Chondrocyte (in vitro differentiated cells): ENCODE measurements around the gene CLDN2. TPM values are rescaled to one million over a fixed set of nuclear protein-coding genes. Genes with fewer than 3 reads are reported as not detected.

Source experiments
- DNase-seq: peaks from one replicate; pipeline ENCODE4 v3.0.0; 2021; ENCODE audit warnings: mixed read lengths, low spot score
- H3K27ac Mint-ChIP-seq: one replicate; pipeline ENCODE4 v1.8.0; 2021; ENCODE audit warnings: mild to moderate bottlenecking, moderate library complexity, mixed read lengths; ENCODE audit not compliant: unreplicated experiment
- H3K27me3 Mint-ChIP-seq: 2 replicates; pipeline ENCODE4 v1.8.0; 2021; ENCODE audit warnings: low read depth, mixed read lengths
- H3K36me3 Mint-ChIP-seq: 2 replicates; pipeline ENCODE4 v1.8.0; 2021; ENCODE audit warnings: low read depth, mixed read lengths
- H3K4me1 Mint-ChIP-seq: 2 replicates; pipeline ENCODE4 v1.8.0; 2021; ENCODE audit warnings: low read depth, mild to moderate bottlenecking, mixed read lengths
- H3K4me3 Mint-ChIP-seq: one replicate; pipeline ENCODE4 v1.8.0; 2021; ENCODE audit warnings: mild to moderate bottlenecking, moderate library complexity, mixed read lengths; ENCODE audit not compliant: unreplicated experiment
- H3K9me3 Mint-ChIP-seq: 2 replicates; pipeline ENCODE4 v1.8.0; 2021; ENCODE audit warnings: low read depth, mixed read lengths
- total RNA-seq: library from RNA; stranded (reverse); gene quantifications from 3 replicates; pipeline ENCODE4 v1.2.1, GENCODE V29; 2021
- TF ChIP-seq, protein P1 (sequence below): fragments of 200-600 bp; sonication (generic); IDR thresholded peaks from 2 replicates; pipeline ENCODE4 v1.5.0; 2021; ENCODE audit warnings: antibody characterized with exemption, mild to moderate bottlenecking, moderate library complexity

Gene CLDN2
- total RNA-seq, 1 donor from 2014 or later: 0.07 TPM

- peaks cover 6% of the 10 kb centered on the region for H3K4me1 Mint-ChIP-seq
- TF ChIP-seq, protein P1, sequence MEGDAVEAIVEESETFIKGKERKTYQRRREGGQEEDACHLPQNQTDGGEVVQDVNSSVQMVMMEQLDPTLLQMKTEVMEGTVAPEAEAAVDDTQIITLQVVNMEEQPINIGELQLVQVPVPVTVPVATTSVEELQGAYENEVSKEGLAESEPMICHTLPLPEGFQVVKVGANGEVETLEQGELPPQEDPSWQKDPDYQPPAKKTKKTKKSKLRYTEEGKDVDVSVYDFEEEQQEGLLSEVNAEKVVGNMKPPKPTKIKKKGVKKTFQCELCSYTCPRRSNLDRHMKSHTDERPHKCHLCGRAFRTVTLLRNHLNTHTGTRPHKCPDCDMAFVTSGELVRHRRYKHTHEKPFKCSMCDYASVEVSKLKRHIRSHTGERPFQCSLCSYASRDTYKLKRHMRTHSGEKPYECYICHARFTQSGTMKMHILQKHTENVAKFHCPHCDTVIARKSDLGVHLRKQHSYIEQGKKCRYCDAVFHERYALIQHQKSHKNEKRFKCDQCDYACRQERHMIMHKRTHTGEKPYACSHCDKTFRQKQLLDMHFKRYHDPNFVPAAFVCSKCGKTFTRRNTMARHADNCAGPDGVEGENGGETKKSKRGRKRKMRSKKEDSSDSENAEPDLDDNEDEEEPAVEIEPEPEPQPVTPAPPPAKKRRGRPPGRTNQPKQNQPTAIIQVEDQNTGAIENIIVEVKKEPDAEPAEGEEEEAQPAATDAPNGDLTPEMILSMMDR: no peak
- H3K27ac Mint-ChIP-seq: no peak overlapping the region
- DNase-seq: no peak
- no peaks in the 10 kb centered on the region for H3K36me3 Mint-ChIP-seq
- no peak overlapping the region for H3K4me3 Mint-ChIP-seq
- no peaks in the 10 kb centered on the region for H3K27me3 Mint-ChIP-seq
- H3K9me3 Mint-ChIP-seq: no peaks in the 10 kb centered on the region
Measured at GRCh38 chrX:106936246-106936645, 16.0 kb downstream of the CLDN2 start.

- no peaks in the 10 kb centered on the region for H3K9me3 Mint-ChIP-seq
- TF ChIP-seq, protein P1: no peak
- no peaks in the 10 kb centered on the region for H3K27me3 Mint-ChIP-seq
- no peak for DNase-seq
- H3K4me3 Mint-ChIP-seq: no peak overlapping the region
- H3K36me3 Mint-ChIP-seq: peaks cover 7% of the 10 kb centered on the region
- H3K27ac Mint-ChIP-seq: no peak overlapping the region
- peaks cover 6% of the 10 kb centered on the region for H3K4me1 Mint-ChIP-seq
Measured at GRCh38 chrX:106939566-106939965, 19.4 kb downstream of the CLDN2 start.

- Mint-ChIP-seq H3K27me3 (no peaks in the 10 kb centered on the region), H3K9me3 (no peaks in the 10 kb centered on the region), H3K27ac (no peak overlapping the region), H3K4me1 (peaks cover 4% of the 10 kb centered on the region), H3K4me3 (no peak overlapping the region), H3K36me3 (peaks cover 7% of the 10 kb centered on the region)
- DNase-seq: no peak
- TF ChIP-seq, protein P1: no peak
Measured at GRCh38 chrX:106940068-106940467, 19.9 kb downstream of the CLDN2 start.

GRCh38 chrX:106946464-106946863 lies 26.3 kb downstream of the CLDN2 start:
- H3K36me3 Mint-ChIP-seq: peaks cover 7% of the 10 kb centered on the region
- no peaks in the 10 kb centered on the region for H3K9me3 Mint-ChIP-seq
- no peak overlapping the region for H3K4me3 Mint-ChIP-seq
- H3K27me3 Mint-ChIP-seq: no peaks in the 10 kb centered on the region
- no peaks in the 10 kb centered on the region for H3K4me1 Mint-ChIP-seq
- TF ChIP-seq, protein P1: no peak
- DNase-seq: no peak
- H3K27ac Mint-ChIP-seq: no peak overlapping the region

- TF ChIP-seq, protein P1: no peak
- Mint-ChIP-seq H3K27ac (no peak overlapping the region), H3K36me3 (no peaks in the 10 kb centered on the region), H3K27me3 (no peaks in the 10 kb centered on the region), H3K4me3 (no peak overlapping the region), H3K4me1 (no peaks in the 10 kb centered on the region), H3K9me3 (no peaks in the 10 kb centered on the region)
- no peak for DNase-seq
Measured at GRCh38 chrX:106948641-106949040, 28.4 kb downstream of the CLDN2 start.
